ENCODE measurements around the gene SLC30A9.

The SLC30A9 gene

DNA sequence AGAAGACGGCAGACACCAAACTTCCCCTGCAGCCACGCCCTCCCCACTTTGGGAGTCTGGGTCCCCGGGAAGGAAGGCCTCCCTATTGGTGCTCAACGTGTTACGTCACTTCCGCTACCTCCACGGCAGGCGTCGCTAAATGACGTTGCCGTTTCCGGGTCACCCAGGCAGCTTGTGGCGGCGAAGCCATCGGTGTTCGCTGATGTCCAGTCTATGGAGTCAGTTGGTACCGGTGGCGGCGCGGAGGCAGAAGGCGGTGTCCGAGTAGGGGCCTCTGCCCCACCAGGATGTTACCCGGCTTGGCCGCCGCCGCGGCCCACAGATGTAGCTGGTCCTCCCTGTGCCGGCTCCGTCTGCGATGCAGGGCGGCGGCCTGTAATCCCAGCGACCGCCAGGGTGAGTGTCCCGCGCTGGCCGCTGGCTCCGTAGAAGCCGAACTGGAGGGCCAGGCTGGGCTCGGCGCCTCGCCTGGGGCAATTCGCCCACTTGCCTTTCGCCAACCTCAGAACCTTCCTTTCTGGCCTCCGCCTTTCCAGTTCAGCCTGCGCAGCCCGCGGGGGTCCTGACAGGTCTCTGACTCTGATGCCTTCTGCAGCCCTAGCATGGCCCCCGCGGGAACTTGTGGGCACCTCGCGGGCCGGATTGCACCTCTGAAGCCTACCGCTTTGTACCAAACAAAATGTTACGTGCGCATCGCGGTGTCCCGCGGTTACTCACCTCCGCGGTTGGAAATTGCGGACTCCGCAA lies at the start of gene SLC30A9:
SLC30A9 (plus strand) TSS at position 166 of the 747 bp plus-strand sequence; CDS start at position 288, 122 bp downstream.
- peak within 1 kb of the TSS; percentile 80 for H3K4me3 ChIP-seq (ENCODE audit: low read length)
- DNase-seq (ENCODE audit: low read depth), result peak; percentile 96
- TF ChIP-seq, protein P1, sequence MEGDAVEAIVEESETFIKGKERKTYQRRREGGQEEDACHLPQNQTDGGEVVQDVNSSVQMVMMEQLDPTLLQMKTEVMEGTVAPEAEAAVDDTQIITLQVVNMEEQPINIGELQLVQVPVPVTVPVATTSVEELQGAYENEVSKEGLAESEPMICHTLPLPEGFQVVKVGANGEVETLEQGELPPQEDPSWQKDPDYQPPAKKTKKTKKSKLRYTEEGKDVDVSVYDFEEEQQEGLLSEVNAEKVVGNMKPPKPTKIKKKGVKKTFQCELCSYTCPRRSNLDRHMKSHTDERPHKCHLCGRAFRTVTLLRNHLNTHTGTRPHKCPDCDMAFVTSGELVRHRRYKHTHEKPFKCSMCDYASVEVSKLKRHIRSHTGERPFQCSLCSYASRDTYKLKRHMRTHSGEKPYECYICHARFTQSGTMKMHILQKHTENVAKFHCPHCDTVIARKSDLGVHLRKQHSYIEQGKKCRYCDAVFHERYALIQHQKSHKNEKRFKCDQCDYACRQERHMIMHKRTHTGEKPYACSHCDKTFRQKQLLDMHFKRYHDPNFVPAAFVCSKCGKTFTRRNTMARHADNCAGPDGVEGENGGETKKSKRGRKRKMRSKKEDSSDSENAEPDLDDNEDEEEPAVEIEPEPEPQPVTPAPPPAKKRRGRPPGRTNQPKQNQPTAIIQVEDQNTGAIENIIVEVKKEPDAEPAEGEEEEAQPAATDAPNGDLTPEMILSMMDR (IDR thresholded peaks at IDR 0.05; ENCODE audit: insufficient read depth, low read depth, low read length, missing control alignments), result peak; percentile 27

DNA sequence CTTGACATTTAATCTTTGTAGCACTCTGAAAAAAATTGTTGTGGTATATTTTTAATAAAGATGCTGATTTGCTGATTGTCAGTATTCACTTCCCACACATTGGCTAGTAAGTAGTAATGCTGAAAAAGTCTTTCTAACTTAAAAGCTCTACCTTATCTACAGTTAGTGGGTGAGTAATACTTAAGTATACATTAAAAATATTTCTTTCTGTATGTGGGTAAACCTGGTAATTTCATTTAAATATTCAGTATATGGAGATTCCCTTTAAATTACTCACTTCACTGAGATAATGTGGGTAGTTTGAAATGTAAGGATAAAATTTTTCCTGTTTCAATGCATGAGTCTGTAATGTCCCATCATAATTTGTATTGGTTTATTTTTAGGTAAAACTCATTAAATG lies 49.5 kb upstream of the SLC30A9 start:
- H3K4me3 ChIP-seq (ENCODE audit: low read length), result no peak overlapping the region
- TF ChIP-seq, protein P1 (IDR thresholded peaks at IDR 0.05; ENCODE audit: insufficient read depth, low read depth, low read length, missing control alignments), result no peak
- DNase-seq (ENCODE audit: low read depth), result no peak

DNA sequence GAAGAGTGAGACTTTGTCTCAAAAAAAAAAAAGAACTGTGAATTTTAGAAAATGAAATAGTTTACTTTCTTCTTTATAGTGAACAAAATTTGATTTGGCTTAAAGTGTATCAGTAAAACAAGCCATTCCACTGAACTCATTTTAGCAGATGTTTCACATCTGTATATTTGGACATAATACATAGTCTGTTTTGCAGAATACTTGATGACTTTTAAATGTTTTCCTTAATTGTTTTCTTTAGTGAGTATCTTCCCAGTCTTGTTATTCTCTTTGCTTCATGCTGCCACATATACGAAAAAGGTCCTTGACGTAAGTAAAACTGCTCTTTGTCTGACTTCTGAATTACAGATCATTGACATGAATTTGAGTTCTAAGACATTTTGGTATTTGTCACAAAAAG lies 46.8 kb upstream of the SLC30A9 start:
- H3K4me3 ChIP-seq (ENCODE audit: low read length), result no peak overlapping the region
- TF ChIP-seq, protein P1 (IDR thresholded peaks at IDR 0.05; ENCODE audit: insufficient read depth, low read depth, low read length, missing control alignments), result no peak
- DNase-seq (ENCODE audit: low read depth), result no peak

DNA sequence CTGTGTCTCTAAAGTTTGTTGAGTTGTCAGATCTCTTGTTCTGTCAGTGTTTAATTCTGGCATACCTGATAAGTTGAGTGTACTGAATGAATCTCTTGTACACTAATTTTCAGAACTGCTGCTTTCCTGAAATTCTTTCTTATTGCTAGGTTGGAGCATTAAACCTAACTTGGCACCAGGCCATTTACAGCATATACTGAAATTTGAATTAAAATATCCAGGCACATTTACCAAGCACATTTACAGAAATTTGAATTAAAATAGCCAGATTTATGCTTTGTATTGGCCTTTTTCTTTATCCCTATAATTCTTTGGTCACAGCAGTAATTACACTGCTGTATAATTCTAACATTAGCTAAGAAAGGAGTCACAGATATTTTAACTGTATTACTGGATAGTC lies 46.2 kb upstream of the SLC30A9 start:
- DNase-seq (ENCODE audit: low read depth), result no peak
- TF ChIP-seq, protein P1 (IDR thresholded peaks at IDR 0.05; ENCODE audit: insufficient read depth, low read depth, low read length, missing control alignments), result no peak
- no peak overlapping the region for H3K4me3 ChIP-seq (ENCODE audit: low read length)

DNA sequence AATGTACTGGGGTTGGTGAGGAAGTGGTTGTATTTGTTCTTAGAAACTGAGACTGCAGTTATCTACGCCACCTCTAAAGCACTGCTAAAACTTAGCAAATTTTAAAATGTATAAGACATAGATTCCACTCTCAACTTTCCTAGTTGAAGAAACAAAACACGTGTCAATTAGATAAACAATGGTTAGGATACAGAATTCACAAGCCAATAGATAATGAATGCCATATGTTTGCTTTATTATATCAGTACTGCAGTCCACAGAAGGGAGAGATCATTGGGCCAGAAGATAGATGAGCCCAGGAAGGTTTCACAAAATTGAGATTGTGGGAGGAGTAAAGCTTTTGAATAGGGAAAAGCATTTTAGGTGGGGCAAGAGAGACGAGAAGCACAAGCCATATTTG lies 40.8 kb upstream of the SLC30A9 start:
- TF ChIP-seq, protein P1 (IDR thresholded peaks at IDR 0.05; ENCODE audit: insufficient read depth, low read depth, low read length, missing control alignments), result no peak
- no peak for DNase-seq (ENCODE audit: low read depth)
- H3K4me3 ChIP-seq (ENCODE audit: low read length), result no peak overlapping the region

DNA sequence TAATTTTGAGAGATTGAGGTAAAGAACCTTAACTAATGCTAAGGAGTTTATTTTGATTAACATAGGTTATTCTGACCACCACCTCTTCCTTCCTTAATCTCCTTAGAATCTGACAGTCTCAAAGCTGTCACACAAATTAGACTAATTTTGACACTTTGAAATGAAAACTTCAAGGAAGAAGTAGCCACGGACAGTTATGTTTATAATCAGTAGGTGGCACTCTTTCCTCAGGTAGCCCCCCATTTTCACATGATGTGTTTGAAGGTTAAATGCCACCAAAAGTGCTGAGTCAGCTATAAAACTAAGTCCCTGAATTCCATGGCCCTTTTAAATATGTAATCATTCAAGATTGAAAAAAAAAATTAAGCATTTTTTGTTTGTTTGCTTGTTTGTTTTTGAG lies 32.7 kb upstream of the SLC30A9 start:
- peak; percentile 28 for DNase-seq (ENCODE audit: low read depth)
- H3K4me3 ChIP-seq (ENCODE audit: low read length), result no peak overlapping the region
- TF ChIP-seq, protein P1 (IDR thresholded peaks at IDR 0.05; ENCODE audit: insufficient read depth, low read depth, low read length, missing control alignments), result no peak

DNA sequence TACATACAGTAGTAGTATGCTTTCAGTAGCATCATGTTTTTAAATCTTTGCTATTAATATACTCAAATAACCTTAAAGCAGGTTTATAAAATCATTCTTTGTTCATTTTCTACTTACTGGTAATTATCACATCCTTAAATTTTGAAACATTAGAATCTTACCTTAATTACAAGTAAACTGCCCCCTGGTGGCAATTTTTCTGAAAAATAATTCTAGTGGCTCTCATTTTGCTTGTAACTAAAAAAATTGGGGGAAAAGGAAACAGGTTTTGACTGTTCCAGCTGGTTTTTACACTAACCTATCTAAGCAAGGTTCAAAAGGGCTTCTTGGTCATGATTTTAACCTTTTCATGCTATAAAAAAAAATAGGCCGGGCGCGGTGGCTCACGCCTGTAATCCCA lies 27.2 kb upstream of the SLC30A9 start:
- TF ChIP-seq, protein P1 (IDR thresholded peaks at IDR 0.05; ENCODE audit: insufficient read depth, low read depth, low read length, missing control alignments), result peak; percentile 23
- H3K4me3 ChIP-seq (ENCODE audit: low read length), result no peak overlapping the region
- peak; percentile 32 for DNase-seq (ENCODE audit: low read depth)
